Stimulated activated CD4-positive, alpha-beta T cell treated with anti-CD3 and anti-CD28 coated beads, Interleukin-15, amount 100 ng/mL, for 24 hours (primary cell): ENCODE data around the gene PIGV.

ENCODE experiments used
- DNase-seq: peaks from one replicate; pipeline ENCODE4 v3.0.0-alpha.2; 2020

Gene PIGV

DNA sequence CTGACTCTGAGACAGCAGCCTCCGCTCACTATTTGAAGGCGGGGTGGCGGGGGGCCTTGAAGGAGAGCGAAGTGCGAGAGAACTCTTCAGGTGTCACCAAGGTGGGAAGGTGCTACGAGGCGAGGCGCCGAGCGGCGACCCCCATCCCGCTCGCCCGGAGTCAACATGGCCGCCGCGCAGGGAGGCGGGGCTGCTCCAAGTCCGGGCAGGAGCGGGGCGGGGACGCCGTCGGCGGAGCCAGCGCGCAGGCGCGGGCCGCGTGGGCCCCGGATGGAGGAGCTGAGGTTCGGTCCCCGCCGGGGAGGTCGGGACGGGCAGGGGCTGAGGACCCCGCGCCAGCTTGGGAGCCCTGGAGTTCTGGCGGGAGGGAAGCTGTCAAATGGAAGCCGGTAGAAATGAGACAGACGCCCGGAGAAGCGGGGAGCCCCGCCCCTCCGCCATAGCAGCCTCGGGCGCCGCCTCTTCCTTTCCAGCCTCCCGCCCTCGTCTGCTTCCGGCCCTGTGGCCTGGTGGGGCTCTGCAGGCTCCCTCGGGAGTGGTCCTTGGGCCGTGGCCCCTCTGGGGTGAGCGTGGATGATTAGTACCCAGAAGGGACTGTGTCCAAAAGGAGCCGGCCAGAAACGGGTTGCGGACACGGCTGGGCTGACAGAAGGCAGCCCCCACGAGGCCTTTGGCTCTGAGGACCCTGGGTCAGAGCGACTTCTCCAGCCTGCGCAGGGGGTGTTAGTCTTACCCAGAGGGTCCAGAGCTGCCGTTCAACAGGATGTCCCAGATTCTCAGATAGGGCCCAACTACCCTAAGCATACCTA, at the start of gene PIGV:
PIGV (plus strand) TSS at position 245 of the 809 bp plus-strand sequence. CDS start 2,866 bp downstream, outside the sequence.
- DNase-seq = peak; percentile 92

- peak; percentile 38 for DNase-seq
Measured at GRCh38 chr1:26739329-26739914, 48.3 kb upstream of the PIGV start.

- DNase-seq = no peak
Measured at GRCh38 chr1:26740023-26740634, 47.6 kb upstream of the PIGV start.

- no peak for DNase-seq
Measured at GRCh38 chr1:26740952-26741351, 46.8 kb upstream of the PIGV start.

GRCh38 chr1:26743426-26744059, 44.2 kb upstream of the PIGV start:
- no peak for DNase-seq

DNA sequence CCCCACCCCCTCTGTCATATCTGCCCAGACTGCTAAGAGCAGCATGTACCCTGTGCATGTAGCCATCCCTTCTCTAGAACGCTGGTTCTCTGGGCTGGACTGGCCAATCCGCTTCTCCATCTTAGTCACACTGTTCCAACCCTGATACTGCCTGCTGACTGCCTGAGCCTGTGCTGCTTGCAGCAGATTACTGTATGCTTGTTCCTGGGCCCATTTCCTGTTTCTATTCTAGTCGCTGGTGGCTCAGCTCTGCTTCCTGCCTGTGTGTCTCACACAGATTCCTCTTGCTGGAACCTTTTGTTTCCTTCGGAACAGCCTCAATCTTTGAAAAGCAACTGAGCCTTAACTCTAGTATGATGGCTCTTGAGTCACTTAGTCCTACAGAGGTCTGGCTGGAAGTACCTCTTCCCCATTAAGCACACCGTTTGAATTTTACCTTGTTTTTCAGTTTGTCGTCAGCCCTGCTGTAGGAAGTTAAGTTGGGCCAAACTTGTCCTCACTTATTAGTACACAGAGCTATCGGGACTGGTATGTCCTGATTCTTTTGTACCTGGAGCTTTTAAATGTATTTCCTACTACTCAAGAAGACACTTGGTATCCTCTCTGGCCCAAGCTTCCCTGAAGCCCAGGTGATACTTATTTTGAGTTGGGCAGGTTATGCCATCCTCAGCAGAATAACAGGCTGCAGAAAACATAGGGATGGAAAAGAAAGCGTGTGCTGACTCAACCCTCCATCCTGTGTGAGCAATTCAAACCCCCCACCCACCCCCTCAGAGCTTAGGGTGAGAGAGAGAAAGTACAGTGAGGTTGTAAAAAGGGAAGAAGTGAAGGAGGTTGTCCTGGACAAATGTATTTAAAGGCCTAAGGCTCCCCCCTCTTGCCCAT, 43.4 kb upstream of the PIGV start:
- DNase-seq = peak; percentile 87

- no peak for DNase-seq
Measured at GRCh38 chr1:26745191-26745590, 42.6 kb upstream of the PIGV start.

DNA sequence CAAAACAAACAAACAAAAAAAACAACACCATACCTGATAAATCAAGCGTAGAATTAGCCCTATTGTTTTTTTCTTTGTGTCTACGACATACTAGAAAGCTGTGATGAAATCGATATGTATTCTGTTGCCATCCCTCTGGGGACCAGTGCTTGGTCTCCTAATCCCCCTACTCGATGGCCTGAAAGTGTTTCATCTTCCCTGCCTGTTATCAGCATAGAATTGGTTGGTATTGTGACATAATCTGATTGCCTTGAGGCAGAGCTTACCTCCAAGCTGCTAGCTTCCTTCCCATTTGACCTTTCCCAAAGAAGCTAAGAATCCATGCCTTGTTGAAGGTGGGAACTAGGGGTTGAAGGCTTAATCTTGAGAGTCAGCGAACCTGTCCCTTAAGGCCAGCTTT, 40.7 kb upstream of the PIGV start:
- DNase-seq = no peak

- no peak for DNase-seq
Measured at GRCh38 chr1:26748351-26748750, 39.4 kb upstream of the PIGV start.

- DNase-seq = no peak
Measured at GRCh38 chr1:26749458-26749857, 38.3 kb upstream of the PIGV start.

DNA sequence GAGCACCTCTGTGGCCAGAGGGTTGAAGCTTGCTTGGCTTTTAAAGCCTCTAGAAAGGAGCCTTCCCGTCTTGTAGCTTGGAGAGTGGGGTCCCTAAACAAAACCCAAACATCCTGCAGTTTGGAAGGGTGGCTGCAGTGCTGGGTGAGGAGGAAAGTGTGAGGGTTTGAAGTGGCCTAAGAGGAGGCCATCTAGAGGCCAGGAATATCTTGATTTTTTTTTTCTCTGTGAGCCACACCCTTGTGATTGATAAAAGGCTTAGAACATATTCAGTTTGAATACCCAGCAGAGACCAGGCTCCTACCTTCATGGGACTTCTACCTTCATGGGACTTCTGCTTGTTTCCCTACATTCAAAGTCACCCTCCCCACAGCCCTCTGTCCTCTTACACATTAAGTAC, 37.3 kb upstream of the PIGV start:
- no peak for DNase-seq

GRCh38 chr1:26752519-26752918, 35.2 kb upstream of the PIGV start:
- no peak for DNase-seq

DNA sequence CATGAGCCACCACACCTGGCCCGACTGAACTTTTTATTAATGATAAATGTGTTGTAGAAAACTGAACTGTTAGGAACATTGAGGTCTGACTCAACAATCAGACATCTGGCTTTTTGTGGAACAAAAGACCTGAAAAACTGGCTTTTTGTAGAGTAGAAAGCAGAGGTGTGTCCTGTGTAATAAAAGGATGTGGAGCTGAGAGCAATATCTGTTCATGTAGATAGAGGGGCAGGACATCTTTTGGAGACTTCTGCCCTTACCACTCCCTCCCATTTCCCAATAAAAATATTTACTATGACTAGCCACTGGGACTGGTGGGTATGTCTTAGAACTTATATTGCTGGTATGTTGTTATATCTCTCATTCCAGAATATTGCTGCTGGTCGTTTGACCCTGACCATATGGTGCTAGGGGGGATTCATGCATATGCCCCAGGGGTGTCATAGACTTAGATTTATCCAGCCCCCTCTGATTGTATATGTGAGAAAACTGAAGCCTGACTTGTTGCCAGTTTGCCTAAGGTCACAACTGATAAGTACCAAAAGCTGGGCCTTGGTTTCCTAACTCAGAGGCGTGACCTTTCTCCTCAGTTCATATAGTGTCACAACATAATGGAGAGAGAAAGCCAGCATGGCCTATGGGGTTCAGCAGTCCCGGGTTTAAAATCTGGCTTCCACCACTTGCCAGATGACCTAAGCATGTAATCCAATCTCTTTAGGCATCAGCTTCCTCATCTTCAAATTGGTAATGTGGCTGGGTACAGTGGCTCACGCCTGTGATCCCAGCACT, 33.5 kb upstream of the PIGV start:
- DNase-seq = no peak

DNA sequence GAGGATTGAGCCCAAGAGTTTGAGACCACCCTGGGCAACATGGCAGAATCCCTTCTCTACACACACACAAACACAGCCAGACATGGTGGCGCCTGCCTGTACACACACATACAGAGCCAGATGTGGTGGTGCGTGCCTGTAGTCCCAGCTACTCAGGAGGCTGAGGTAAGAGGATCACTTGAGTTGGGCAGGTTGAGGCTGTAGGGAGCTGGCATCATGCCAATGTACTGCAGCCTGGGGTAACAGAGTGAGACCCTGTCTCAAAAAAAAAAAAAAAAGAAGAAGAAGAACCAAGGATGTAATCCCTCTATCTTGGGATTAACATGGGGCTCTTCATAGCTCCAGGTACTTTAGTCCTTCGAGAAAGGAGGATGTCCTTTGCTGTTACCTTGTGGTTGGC, 29.4 kb upstream of the PIGV start:
- no peak for DNase-seq

GRCh38 chr1:26759531-26759930, 28.2 kb upstream of the PIGV start:
- no peak for DNase-seq

DNA sequence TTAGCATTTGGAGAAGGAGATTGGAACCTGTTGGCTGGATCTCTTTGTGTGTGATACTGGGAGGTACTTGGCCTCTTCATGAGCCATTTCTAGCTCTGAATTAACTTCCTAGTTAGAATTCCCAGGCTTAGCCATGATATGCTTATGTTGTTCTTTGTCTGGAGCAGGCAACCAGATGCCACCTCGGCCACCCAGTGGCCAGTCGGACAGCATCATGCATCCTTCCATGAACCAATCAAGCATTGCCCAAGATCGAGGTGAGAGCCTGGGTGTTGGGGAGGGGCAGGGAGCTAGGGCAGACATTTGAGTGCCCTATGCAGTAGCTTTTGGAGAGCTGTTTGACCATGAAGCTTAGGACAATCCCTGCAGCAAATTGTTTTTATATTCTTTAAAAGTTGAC, 26.5 kb upstream of the PIGV start:
- DNase-seq = no peak

GRCh38 chr1:26767714-26768113, 20.0 kb upstream of the PIGV start:
- no peak for DNase-seq

DNA sequence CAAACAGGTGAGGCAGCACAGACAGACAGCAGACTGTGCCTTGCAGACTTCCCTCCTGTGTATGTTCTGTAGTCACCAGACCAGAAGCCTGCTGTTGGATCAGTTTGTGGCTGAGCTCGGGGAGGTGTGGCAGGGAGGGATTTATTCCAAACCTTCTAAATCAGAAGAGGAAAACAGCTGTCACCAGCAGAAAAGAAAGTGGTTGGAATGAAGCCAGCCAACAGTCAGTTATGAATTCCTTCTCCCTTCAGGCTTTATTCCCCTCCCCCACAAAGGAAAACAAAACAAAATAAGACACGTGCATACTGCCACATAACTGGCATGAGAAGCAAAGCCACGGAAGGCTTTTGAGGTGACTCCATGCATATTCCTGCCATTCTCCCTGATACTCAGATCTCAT, 19.0 kb upstream of the PIGV start:
- DNase-seq = no peak

- no peak for DNase-seq
Measured at GRCh38 chr1:26771285-26771642, 16.5 kb upstream of the PIGV start.

GRCh38 chr1:26771643-26772321, 16.0 kb upstream of the PIGV start:
- DNase-seq = peak; percentile 40

DNA sequence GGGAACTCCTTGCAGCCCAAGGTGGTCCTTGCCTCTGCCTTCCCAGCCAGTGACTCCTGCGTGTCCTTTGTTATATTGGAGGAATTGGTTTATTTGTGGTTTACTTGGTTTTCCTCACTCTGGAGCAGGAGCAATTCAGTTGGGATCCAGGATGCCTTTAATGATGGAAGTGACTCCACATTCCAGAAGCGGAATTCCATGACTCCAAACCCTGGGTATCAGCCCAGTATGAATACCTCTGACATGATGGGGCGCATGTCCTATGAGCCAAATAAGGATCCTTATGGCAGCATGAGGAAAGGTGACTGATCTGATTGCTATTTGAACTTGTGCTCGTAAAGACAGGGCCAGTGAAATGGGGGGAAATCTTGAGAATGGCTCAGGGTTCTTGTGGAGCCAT, 15.1 kb upstream of the PIGV start:
- DNase-seq = no peak
